Neural progenitor cell (in vitro differentiated cells): ENCODE results near the gene ILKAP. TPM values are rescaled to one million over a fixed set of nuclear protein-coding genes. Genes with fewer than 3 reads are reported as not detected.

Experiments
- DNase-seq: peaks from one replicate; pipeline ENCODE4 v3.0.0-alpha.2; 2016; ENCODE audit warnings: low spot score
- H2AFZ ChIP-seq: fragments of 200-600 bp; sonication (generic); replicated peaks from 2 replicates; pipeline ENCODE4 v1.6.1; 2016; ENCODE audit warnings: antibody characterized with exemption
- H3F3A ChIP-seq: fragments of 200-600 bp; sonication (generic); 2 replicates; pipeline ENCODE4 v1.6.1; 2016; ENCODE audit warnings: antibody characterized with exemption, low read depth
- H3K27ac ChIP-seq: fragments of 200-600 bp; sonication (generic); 2 replicates; pipeline ENCODE4 v1.5.1; 2016; ENCODE audit warnings: mild to moderate bottlenecking
- H3K27me3 ChIP-seq: fragments of 200-600 bp; sonication (generic); 2 replicates; pipeline ENCODE4 v1.6.1; 2016; ENCODE audit warnings: mild to moderate bottlenecking, moderate library complexity
- H3K36me3 ChIP-seq: fragments of 200-600 bp; sonication (generic); 2 replicates; pipeline ENCODE4 v1.5.1; 2016
- H3K4me1 ChIP-seq: fragments of 200-600 bp; sonication (generic); 2 replicates; pipeline ENCODE4 v1.6.1; 2016; ENCODE audit warnings: mixed run types
- H3K4me2 ChIP-seq: fragments of 200-600 bp; sonication (generic); 2 replicates; pipeline ENCODE4 v1.6.1; 2016
- H3K4me3 ChIP-seq: fragments of 200-600 bp; sonication (generic); 2 replicates; pipeline ENCODE4 v1.5.1; 2016
- H3K79me2 ChIP-seq: fragments of 200-600 bp; sonication (generic); 2 replicates; pipeline ENCODE4 v1.6.1; 2016; ENCODE audit warnings: low read depth
- H3K9ac ChIP-seq: fragments of 200-600 bp; sonication (generic); 2 replicates; pipeline ENCODE4 v1.6.1; 2016
- H3K9me3 ChIP-seq: fragments of 200-600 bp; sonication (generic); 2 replicates; pipeline ENCODE4 v1.5.1; 2016; ENCODE audit warnings: low read depth
- H4K20me1 ChIP-seq: fragments of 200-600 bp; sonication (generic); 2 replicates; pipeline ENCODE4 v1.6.1; 2016; ENCODE audit warnings: low read depth
- H3K27ac Mint-ChIP-seq: 3 replicates; pipeline ENCODE4 v1.8.0; 2021; ENCODE audit warnings: mixed read lengths
- H3K27me3 Mint-ChIP-seq: 2 replicates; pipeline ENCODE4 v1.8.0; 2022; ENCODE audit warnings: low read depth, mild to moderate bottlenecking, inconsistent platforms, moderate library complexity, mixed read lengths; ENCODE audit not compliant: insufficient read depth
- H3K36me3 Mint-ChIP-seq: 3 replicates; pipeline ENCODE4 v1.8.0; 2021; ENCODE audit warnings: mixed read lengths
- H3K4me1 Mint-ChIP-seq: 3 replicates; pipeline ENCODE4 v1.8.0; 2021; ENCODE audit warnings: mixed read lengths
- H3K4me3 Mint-ChIP-seq: 3 replicates; pipeline ENCODE4 v1.8.0; 2021; ENCODE audit warnings: mild to moderate bottlenecking, moderate library complexity, mixed read lengths
- H3K9me3 Mint-ChIP-seq: 3 replicates; pipeline ENCODE4 v1.8.0; 2020; ENCODE audit warnings: mixed read lengths
- CTCF ChIP-seq: fragments of 200-600 bp; sonication (generic); IDR thresholded peaks from 2 replicates; pipeline ENCODE4 v1.5.1; 2017; ENCODE audit warnings: antibody characterized with exemption, mild to moderate bottlenecking
- EZH2 ChIP-seq: fragments of 200-600 bp; sonication (generic); IDR thresholded peaks from 2 replicates; pipeline ENCODE4 v1.6.1; 2017; ENCODE audit warnings: antibody characterized with exemption, mild to moderate bottlenecking, moderate library complexity
- EZH2phosphoT487 ChIP-seq: fragments of 200-600 bp; sonication (generic); IDR thresholded peaks from 2 replicates; pipeline ENCODE4 v1.6.1; 2017; ENCODE audit warnings: antibody characterized with exemption
- total RNA-seq: library from RNA; depleted of rRNA; stranded (reverse); fragments of >200 nt; gene quantifications from 2 replicates; pipeline ENCODE4 v1.2.3, GENCODE V29; 2015; ENCODE audit warnings: low replicate concordance

The ILKAP gene
- total RNA-seq, 1 donor from 2014 or later = 19.0 TPM

DNA sequence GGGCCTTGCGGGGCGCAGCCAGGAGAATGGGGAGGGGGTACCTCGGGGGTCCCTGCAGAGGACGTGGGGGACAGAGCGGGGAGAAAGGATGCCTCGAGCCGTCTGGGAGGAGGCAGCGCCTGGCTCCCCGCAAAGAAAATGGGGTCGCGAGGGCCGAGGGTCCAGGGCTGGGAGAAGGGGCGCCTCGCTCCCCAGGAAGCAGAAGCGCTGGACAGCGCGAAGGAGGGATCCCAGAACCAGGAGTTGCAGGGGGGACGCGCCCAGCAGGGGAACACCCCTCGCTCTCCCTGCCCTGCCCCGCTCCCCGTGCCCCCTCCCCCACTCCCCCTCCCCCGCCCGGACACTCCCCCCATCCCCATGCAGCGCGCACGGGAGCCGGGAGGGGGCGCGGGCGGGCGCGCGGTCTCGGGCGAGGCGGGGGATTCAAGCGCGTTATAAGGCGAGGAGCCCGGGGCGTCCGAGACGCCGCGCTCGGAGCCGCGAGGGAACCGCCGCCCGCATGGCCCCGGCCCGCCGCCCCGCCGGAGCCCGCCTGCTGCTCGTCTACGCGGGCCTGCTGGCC, 44.9 kb downstream of the ILKAP start, which contains the start of gene ERFE:
TSS of gene ERFE (plus strand) at position 462 of the 562 bp plus-strand sequence. CDS start at position 500, 38 bp downstream.
- Histone ChIP-seq H4K20me1 (peaks cover 30% of the 10 kb centered on the region), H3K4me1 (peaks cover 11% of the 10 kb centered on the region), H3K9me3 (no peaks in the 10 kb centered on the region), H3K4me3 (peak within 1 kb of the TSS; percentile 44), H3K27me3 (peaks cover 70% of the 10 kb centered on the region), H3K79me2 (no peaks in the 10 kb centered on the region), H3K9ac (no peak within 1 kb of the TSS), H2AFZ (no peak within 1 kb of the TSS), H3K27ac (no peak within 1 kb of the TSS), H3K36me3 (no peaks in the 10 kb centered on the region), H3F3A (peaks cover 12% of the 10 kb centered on the region), H3K4me2 (peak within 1 kb of the TSS; percentile 81)
- peaks cover 29% of the 10 kb centered on the region for H3K27me3 Mint-ChIP-seq
- peaks cover 3% of the 10 kb centered on the region for H3K9me3 Mint-ChIP-seq
- H3K27ac Mint-ChIP-seq = no peak within 1 kb of the TSS
- H3K36me3 Mint-ChIP-seq = no peaks in the 10 kb centered on the region
- H3K4me1 Mint-ChIP-seq = peaks cover 21% of the 10 kb centered on the region
- TF ChIP-seq EZH2 (no peak), CTCF (peak; percentile 59)
- H3K4me3 Mint-ChIP-seq = peak within 1 kb of the TSS; percentile 83
- DNase-seq = peak; percentile 88

GRCh38 chr2:238158018-238158508, 45.4 kb downstream of the ILKAP start:
- H2AFZ ChIP-seq = no peak overlapping the region
- no peak for DNase-seq

DNA sequence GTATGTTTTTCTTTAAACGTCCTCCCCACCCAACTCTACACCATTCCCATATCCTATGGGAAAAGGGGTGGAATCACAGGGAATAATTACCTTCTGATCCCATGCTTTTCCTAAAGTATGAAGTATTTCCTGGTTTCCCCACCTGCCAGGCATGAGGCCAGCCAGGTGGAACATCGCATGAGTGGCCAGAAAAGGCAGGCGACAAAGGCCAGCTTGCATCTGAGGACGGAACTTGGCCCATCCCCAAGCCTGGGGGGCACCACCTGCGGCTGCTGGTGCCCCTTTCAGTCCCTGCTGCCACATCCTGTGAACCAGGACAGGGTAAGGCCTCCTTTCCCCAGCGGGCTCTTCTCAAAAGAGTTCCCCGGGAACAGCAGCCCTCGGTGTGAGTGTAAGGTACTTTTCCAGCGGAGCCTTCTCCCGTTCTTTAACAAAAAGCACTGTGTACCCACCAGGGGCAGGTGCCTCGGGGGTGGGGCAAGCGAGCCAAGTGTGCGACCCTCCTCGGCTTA, 45.9 kb downstream of the ILKAP start:
- Mint-ChIP-seq H3K36me3 (no peaks in the 10 kb centered on the region), H3K27ac (no peak overlapping the region), H3K4me1 (peaks cover 21% of the 10 kb centered on the region), H3K27me3 (peaks cover 27% of the 10 kb centered on the region), H3K4me3 (no peak overlapping the region), H3K9me3 (peaks cover 3% of the 10 kb centered on the region)
- H3K27ac ChIP-seq = no peak overlapping the region
- no peak overlapping the region for H3K4me3 ChIP-seq
- no peaks in the 10 kb centered on the region for H3K79me2 ChIP-seq
- H3K4me2 ChIP-seq = no peak overlapping the region
- no peak for TF ChIP-seq CTCF
- TF ChIP-seq EZH2 = no peak
- no peak for TF ChIP-seq EZH2phosphoT487
- peaks cover 12% of the 10 kb centered on the region for H3F3A ChIP-seq
- no peaks in the 10 kb centered on the region for H3K36me3 ChIP-seq
- H4K20me1 ChIP-seq = peaks cover 22% of the 10 kb centered on the region
- H3K9me3 ChIP-seq = no peaks in the 10 kb centered on the region
- DNase-seq = no peak
- no peak overlapping the region for H3K9ac ChIP-seq
- H3K27me3 ChIP-seq = peaks cover 60% of the 10 kb centered on the region
- no peak overlapping the region for H2AFZ ChIP-seq
- peaks cover 11% of the 10 kb centered on the region for H3K4me1 ChIP-seq

More at GRCh38 chr2:238158018-238158508, 45.4 kb downstream of the ILKAP start:
- Histone ChIP-seq H3K36me3 (no peaks in the 10 kb centered on the region), H3K4me1 (peaks cover 11% of the 10 kb centered on the region), H3K27ac (no peak overlapping the region), H3K79me2 (no peaks in the 10 kb centered on the region), H4K20me1 (peaks cover 27% of the 10 kb centered on the region), H3K9me3 (no peaks in the 10 kb centered on the region), H3K4me3 (peak overlapping the region; percentile 31), H3F3A (peaks cover 12% of the 10 kb centered on the region), H3K27me3 (peaks cover 65% of the 10 kb centered on the region), H3K4me2 (peak overlapping the region; percentile 70), H3K9ac (no peak overlapping the region)
- Mint-ChIP-seq H3K4me1 (peaks cover 21% of the 10 kb centered on the region), H3K27ac (no peak overlapping the region), H3K9me3 (peaks cover 3% of the 10 kb centered on the region), H3K4me3 (peak overlapping the region; percentile 30), H3K27me3 (peaks cover 27% of the 10 kb centered on the region), H3K36me3 (no peaks in the 10 kb centered on the region)
- TF ChIP-seq EZH2 = no peak
- no peak for TF ChIP-seq EZH2phosphoT487
- TF ChIP-seq CTCF = no peak
